GM21390 (cell line): ENCODE measurements around the gene HOXD10.

Experiments used
- ATAC-seq: cut with Tn5 transposase; IDR thresholded peaks from one replicate; pipeline ENCODE4 v1.9.1; 2021; ENCODE audit not compliant: unreplicated experiment

Gene HOXD10

GRCh38 chr2:176122052-176122682, 5.6 kb downstream of the HOXD10 start:
- no peak for ATAC-seq

GRCh38 chr2:176122683-176123410, 6.3 kb downstream of the HOXD10 start, which contains the start of gene HOXD9:
TSS of gene HOXD9 (plus strand) at chr2:176122719. CDS start at chr2:176122769, 50 bp downstream.
- no peak for ATAC-seq

GRCh38 chr2:176123411-176124109, 7.0 kb downstream of the HOXD10 start:
- ATAC-seq: no peak

GRCh38 chr2:176124110-176124946, 7.8 kb downstream of the HOXD10 start:
- no peak for ATAC-seq

- ATAC-seq: no peak
These were observed 8.6 kb downstream of the HOXD10 start for GRCh38 chr2:176124947-176125771.

GRCh38 chr2:176125772-176126054, 9.1 kb downstream of the HOXD10 start:
- no peak for ATAC-seq

- ATAC-seq: no peak
These were observed 10.6 kb downstream of the HOXD10 start for GRCh38 chr2:176126929-176127773.

- ATAC-seq: no peak
These were observed 11.1 kb downstream of the HOXD10 start for GRCh38 chr2:176127774-176128072.

GRCh38 chr2:176128172-176128981, 11.8 kb downstream of the HOXD10 start:
- no peak for ATAC-seq

- ATAC-seq: no peak
These were observed 12.6 kb downstream of the HOXD10 start, which contains the start of gene HOXD8 for GRCh38 chr2:176128982-176129796. TSS of gene HOXD8 (plus strand) at chr2:176129705. CDS start at chr2:176130367, 662 bp downstream.

GRCh38 chr2:176129813-176130146, 13.2 kb downstream of the HOXD10 start:
- no peak for ATAC-seq

GRCh38 chr2:176130147-176130956, 13.8 kb downstream of the HOXD10 start:
- no peak for ATAC-seq

- no peak for ATAC-seq
These were observed 14.6 kb downstream of the HOXD10 start for GRCh38 chr2:176130957-176131847.

- no peak for ATAC-seq
These were observed 15.2 kb downstream of the HOXD10 start for GRCh38 chr2:176131848-176132158.

GRCh38 chr2:176132205-176133171, 15.9 kb downstream of the HOXD10 start:
- ATAC-seq: no peak
